Hematopoietic multipotent progenitor cell treated with erythropoietin and hydrocortisone succinate and interleukin-3 and kit ligand, for 17 days (in vitro differentiated cells): ENCODE data around the gene SCN7A.
A peak's percentile ranks its signal among the peaks of the same experiment; 100 is the strongest.

Source experiments
- DNase-seq: peaks from one replicate; pipeline ENCODE4 v3.0.0-alpha.2; 2015; ENCODE audit warnings: low spot score

Gene SCN7A

GRCh38 chr2:166404831-166405568, 89.0 kb downstream of the SCN7A start:
- DNase-seq: no peak

- DNase-seq: no peak
Observed at GRCh38 chr2:166394245-166394644, 99.8 kb downstream of the SCN7A start.

GRCh38 chr2:166393008-166393407, 101.0 kb downstream of the SCN7A start:
- DNase-seq: no peak

- DNase-seq: no peak
Observed at GRCh38 chr2:166388481-166389070, 105.5 kb downstream of the SCN7A start.

- no peak for DNase-seq
Observed at GRCh38 chr2:166385313-166385712, 108.7 kb downstream of the SCN7A start.

- DNase-seq: peak; percentile 10
Observed at GRCh38 chr2:166384774-166385173, 109.3 kb downstream of the SCN7A start.

GRCh38 chr2:166382448-166382847, 111.6 kb downstream of the SCN7A start:
- DNase-seq: no peak

- no peak for DNase-seq
Observed at GRCh38 chr2:166380615-166381014, 113.4 kb downstream of the SCN7A start.

GRCh38 chr2:166376873-166377272, 117.2 kb downstream of the SCN7A start:
- DNase-seq: no peak

- DNase-seq: no peak
Observed at GRCh38 chr2:166376488-166376828, 117.6 kb downstream of the SCN7A start.

GRCh38 chr2:166375736-166376487, 118.1 kb downstream of the SCN7A start, which contains the start of gene SCN9A:
Gene SCN9A, minus strand, starts transcription at chr2:166375944. Its CDS starts 64,188 bp downstream, at chr2:166311756.
- DNase-seq: peak; percentile 54

GRCh38 chr2:166375195-166375735, 118.8 kb downstream of the SCN7A start:
- DNase-seq: no peak

GRCh38 chr2:166373951-166374350, 120.1 kb downstream of the SCN7A start:
- peak; percentile 45 for DNase-seq

GRCh38 chr2:166373539-166373938, 120.5 kb downstream of the SCN7A start:
- DNase-seq: no peak

- no peak for DNase-seq
Observed at GRCh38 chr2:166373105-166373504, 120.9 kb downstream of the SCN7A start.

- no peak for DNase-seq
Observed at GRCh38 chr2:166372046-166372445, 122.0 kb downstream of the SCN7A start.

- DNase-seq: no peak
Observed at GRCh38 chr2:166365803-166366420, 128.1 kb downstream of the SCN7A start.

- DNase-seq: no peak
Observed at GRCh38 chr2:166365239-166365638, 128.8 kb downstream of the SCN7A start.

- DNase-seq: no peak
Observed at GRCh38 chr2:166364476-166365161, 129.4 kb downstream of the SCN7A start.

GRCh38 chr2:166361351-166362153, 132.5 kb downstream of the SCN7A start:
- no peak for DNase-seq

GRCh38 chr2:166360906-166361305, 133.1 kb downstream of the SCN7A start:
- DNase-seq: no peak
